Right lobe of liver (tissue), 6 donors: ENCODE results near the gene RBFOX2. TPM values are rescaled to one million over a fixed set of nuclear protein-coding genes. Genes with fewer than 3 reads are reported as not detected.
"Not testable (repeated sequence)": the region's sequence is repeated elsewhere in the genome, so short reads cannot be mapped to it uniquely, and the experiment has no call there.

Source experiments
- ATAC-seq, 4 donors: fragments of 200-7000 bp; cut with Tn5 transposase; one replicate each; pipeline ENCODE4 v1.9.1; 2020; ENCODE audit warnings: mild to moderate bottlenecking in 4 of 4, moderate library complexity in 4 of 4
- DNase-seq, 3 donors: peaks; one replicate each; pipeline ENCODE4 v3.0.0-alpha.2; 2020
- H3K27ac ChIP-seq, 3 donors: fragments of 200-600 bp; one replicate each; pipeline ENCODE4 v1.8.0; 2022
- H3K27me3 ChIP-seq, 2 donors: fragments of 200-600 bp; one replicate each; pipeline ENCODE4 v1.8.0; 2022
- H3K36me3 ChIP-seq, 4 donors: fragments of 200-600 bp; sonication (generic) in 1 of 4; one replicate each; pipeline versions ENCODE4 v1.5.1 to v1.8.0; 2017 to 2022; ENCODE audit warnings: control low read depth in 1 of 4
- H3K4me1 ChIP-seq, 4 donors: fragments of 200-600 bp; sonication (generic) in 1 of 4; one replicate each; pipeline versions ENCODE4 v1.5.1 to v1.8.0; 2017 to 2022; ENCODE audit warnings: control low read depth in 1 of 4
- H3K4me3 ChIP-seq, 3 donors: fragments of 200-600 bp; one replicate each; pipeline ENCODE4 v1.8.0; 2022
- H3K9me3 ChIP-seq, 4 donors: fragments of 200-600 bp; sonication (generic) in 1 of 4; one replicate each; pipeline versions ENCODE4 v1.5.1 to v1.8.0; 2017 to 2022; ENCODE audit warnings: control low read depth in 1 of 4
- POLR2A ChIP-seq: fragments of 450-650 bp; IDR thresholded peaks from one replicate; pipeline ENCODE4 v1.6.1; 2017; ENCODE audit warnings: antibody characterized with exemption, mild to moderate bottlenecking
- WGBS: methylation state at CpG from one replicate; pipeline ENCODE4 v1.1.6; 2018; ENCODE audit warnings: low coverage, low lambda C conversion rate; ENCODE audit not compliant: insufficient coverage; ENCODE audit errors: missing lambda C conversion rate; 5-methylcytosine and 5-hydroxymethylcytosine counted together
- intact Hi-C, 2 donors: fragments of 100-400 bp; cut with DNase I; formaldehyde crosslinking; loops; one replicate each; pipeline versions ENCODE4 v1.11.2 to v1.14.1; 2022
- total RNA-seq, 6 experiments: library from RNA; depleted of rRNA in 2 of 6; stranded (reverse); fragments of >200 nt in 2 of 6; fragmentation: NEBNext Ultra II Directional in 3 of 6; extraction: Animal tissue kit (Norgen Biotek cat#: 25700) in 3 of 6; gene quantifications; one replicate each; pipeline versions ENCODE4 v1.1.0 to v1.2.4, GENCODE V29; 2016 to 2023
- TF ChIP-seq, protein P1 (sequence below), 4 donors: fragments of 200-600 bp in 3 of 4; fragments of 450-650 bp in 1 of 4; IDR thresholded peaks; one replicate each; pipeline versions ENCODE4 v1.5.1 to v1.8.0; 2016 to 2022; ENCODE audit warnings: antibody characterized with exemption in 4 of 4, mild to moderate bottlenecking in 2 of 4
- donor health status: DM: no; HTN: yes; CAD: no.
- donor health status: DM: no; HTN: no; CAD: no.
- donor health status: DM: no; HTN: no; CAD: no.
- donor health status: DM: no; HTN: yes; CAD: no.
- donor health status: DM: no; HTN: yes; CAD: no.

Gene RBFOX2
- total RNA-seq, 6 experiments from 2014 or later, result 23.9 to 36.5 (median 29.5) TPM

DNA sequence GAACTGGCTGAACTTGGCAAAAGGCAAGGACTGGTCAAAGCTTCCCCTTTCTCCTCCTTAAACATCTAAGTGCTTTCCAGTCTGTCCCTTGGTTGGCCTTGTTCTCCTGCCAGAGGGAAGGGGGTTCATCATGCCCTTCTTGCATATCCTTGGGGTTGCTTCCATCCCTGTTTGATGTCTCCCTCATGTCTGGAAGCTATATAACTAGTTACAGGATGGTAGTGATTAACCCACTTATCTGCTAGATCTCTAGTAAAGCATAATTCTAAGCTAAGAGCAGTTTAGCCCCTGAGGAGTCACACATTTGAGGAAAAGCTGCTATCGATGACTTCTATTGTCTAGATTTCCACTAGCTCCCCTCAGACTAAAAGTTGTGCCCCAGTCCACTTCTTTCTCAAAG is 288.0 kb downstream of the RBFOX2 start:
- H3K9me3 ChIP-seq, result no peaks in the 10 kb centered on the region
- WGBS, result 92% methylated on average over 1 of the region's 1 CpG
- H3K27ac ChIP-seq, result no peak overlapping the region
- TF ChIP-seq, protein P1, sequence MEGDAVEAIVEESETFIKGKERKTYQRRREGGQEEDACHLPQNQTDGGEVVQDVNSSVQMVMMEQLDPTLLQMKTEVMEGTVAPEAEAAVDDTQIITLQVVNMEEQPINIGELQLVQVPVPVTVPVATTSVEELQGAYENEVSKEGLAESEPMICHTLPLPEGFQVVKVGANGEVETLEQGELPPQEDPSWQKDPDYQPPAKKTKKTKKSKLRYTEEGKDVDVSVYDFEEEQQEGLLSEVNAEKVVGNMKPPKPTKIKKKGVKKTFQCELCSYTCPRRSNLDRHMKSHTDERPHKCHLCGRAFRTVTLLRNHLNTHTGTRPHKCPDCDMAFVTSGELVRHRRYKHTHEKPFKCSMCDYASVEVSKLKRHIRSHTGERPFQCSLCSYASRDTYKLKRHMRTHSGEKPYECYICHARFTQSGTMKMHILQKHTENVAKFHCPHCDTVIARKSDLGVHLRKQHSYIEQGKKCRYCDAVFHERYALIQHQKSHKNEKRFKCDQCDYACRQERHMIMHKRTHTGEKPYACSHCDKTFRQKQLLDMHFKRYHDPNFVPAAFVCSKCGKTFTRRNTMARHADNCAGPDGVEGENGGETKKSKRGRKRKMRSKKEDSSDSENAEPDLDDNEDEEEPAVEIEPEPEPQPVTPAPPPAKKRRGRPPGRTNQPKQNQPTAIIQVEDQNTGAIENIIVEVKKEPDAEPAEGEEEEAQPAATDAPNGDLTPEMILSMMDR (IDR thresholded peaks at IDR 0.05), result no peak
- TF ChIP-seq POLR2A, result no peak
- peak in 1 of 4 donors; percentile 17 for ATAC-seq
- peaks cover 0 to 3% (median 1%) of the 10 kb centered on the region in 4 donors for H3K36me3 ChIP-seq
- intact Hi-C loops, result no loop called here
- peaks cover 0 to 19% (median 0%) of the 10 kb centered on the region in 4 donors for H3K4me1 ChIP-seq
- no peak for DNase-seq
- no peak overlapping the region for H3K4me3 ChIP-seq
- H3K27me3 ChIP-seq, result no peaks in the 10 kb centered on the region

DNA sequence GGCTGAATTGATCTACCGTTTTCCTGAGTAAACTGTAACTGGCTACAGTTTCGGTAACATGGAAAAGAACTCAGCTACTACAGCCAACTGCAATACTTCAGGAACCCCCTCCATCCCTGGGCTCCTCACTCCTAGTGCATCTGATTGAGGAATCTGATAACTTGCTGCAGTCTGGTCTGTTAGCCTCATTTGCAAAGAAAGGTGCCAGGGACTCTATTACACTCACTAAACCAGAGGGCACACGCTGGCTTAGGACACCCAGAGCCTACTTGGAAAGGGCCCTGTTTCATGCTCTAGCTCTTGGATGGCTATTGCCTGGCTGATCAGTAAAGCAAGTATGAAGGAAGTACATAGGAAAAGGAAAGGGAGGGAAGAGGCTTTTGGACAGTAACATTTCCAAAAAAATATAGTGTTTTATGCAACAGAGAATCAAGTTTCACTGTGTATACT is 288.7 kb downstream of the RBFOX2 start:
- DNase-seq (no peak), ATAC-seq (peak in 3 of 4 donors; percentile 3 to 13 (median 5))
- 45% methylated on average over 3 of the region's 3 CpGs for WGBS
- intact Hi-C loops, result loop anchor here (10.0 kb wide), 1 partner anchor 105 kb away; no protein-coding TSS in a partner anchor
- Histone ChIP-seq H3K36me3 (peaks cover 0 to 3% (median 0%) of the 10 kb centered on the region in 4 donors), H3K27me3 (no peaks in the 10 kb centered on the region), H3K4me3 (no peak overlapping the region), H3K27ac (no peak overlapping the region), H3K4me1 (peaks cover 0 to 19% (median 0%) of the 10 kb centered on the region in 4 donors), H3K9me3 (no peaks in the 10 kb centered on the region)
- no peak for TF ChIP-seq POLR2A

DNA sequence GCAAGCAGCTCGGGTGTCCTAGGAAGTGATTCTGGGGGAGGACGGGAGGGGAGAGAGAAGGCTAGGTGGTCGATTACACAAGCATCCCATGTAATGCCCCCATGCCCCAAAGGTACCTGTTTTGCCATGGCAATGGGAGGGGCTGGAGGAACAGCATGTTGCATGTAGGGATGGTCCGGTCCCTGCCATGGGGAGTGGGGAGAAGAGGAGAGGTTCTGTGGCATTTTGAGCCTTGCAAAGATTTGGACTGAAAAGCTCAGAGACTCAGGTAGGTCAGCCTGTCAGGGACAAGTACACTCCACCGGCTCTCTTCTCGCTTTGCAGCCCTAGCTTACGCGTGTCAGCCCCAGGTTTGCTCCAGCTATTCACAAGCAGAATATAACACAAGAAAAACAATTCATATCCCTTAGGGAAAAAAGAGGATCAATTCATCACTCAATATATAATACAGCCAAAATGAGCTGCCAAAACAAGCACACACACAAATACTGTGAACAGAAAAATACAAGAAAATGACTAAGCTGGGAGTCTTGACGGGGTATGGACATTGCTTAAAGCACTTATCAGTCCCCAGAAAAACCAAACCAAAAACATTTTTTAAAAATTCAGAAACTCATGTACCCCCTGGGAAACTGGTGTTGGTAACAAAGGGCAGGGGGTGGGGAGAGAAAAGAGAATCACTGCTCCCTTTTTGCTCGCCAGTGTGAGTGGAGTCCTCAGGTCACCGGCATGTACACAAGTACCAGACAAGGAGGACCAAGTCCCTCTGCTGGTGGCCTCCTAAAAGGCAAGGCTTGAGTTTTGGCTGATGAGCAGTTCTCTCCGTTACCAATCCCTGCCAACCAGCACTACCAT is 289.3 kb downstream of the RBFOX2 start:
- H3K27ac ChIP-seq, result no peak overlapping the region
- TF ChIP-seq, protein P1 (IDR thresholded peaks at IDR 0.05), result peak in 3 of 4 donors; percentile 27 to 33 (median 29)
- TF ChIP-seq POLR2A, result no peak
- H3K27me3 ChIP-seq, result no peaks in the 10 kb centered on the region
- H3K4me3 ChIP-seq, result no peak overlapping the region
- intact Hi-C loops, result loop anchor here (10.0 kb wide), 1 partner anchor 105 kb away; no protein-coding TSS in a partner anchor
- DNase-seq (no peak), ATAC-seq (peak; percentile 54 to 63 (median 60))
- H3K4me1 ChIP-seq, result peaks cover 0 to 22% (median 1%) of the 10 kb centered on the region in 4 donors
- H3K9me3 ChIP-seq, result no peaks in the 10 kb centered on the region
- WGBS, result 79% methylated on average over 11 of the region's 12 CpGs
- peaks cover 0 to 3% (median 0%) of the 10 kb centered on the region in 4 donors for H3K36me3 ChIP-seq

DNA sequence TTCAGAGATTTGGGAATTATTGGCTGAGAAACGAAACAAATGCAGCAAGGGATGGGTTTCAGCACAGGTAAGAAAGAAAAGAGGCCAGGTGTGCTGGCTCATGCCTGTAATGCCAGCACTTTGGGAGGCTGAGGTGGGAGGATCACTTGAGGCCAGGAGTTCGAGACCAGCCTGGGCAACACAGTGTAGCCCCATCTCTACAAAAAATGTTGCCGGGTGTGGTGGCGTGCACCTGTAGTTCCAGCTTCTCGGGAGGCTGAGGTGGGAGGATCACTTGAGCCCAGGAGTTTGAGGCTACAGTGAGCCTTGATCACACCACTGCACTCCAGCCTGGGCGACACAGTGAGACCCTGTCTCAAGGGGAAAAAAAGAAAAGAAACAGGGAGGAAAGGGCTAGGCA is 290.7 kb downstream of the RBFOX2 start:
- H3K4me1 ChIP-seq, result peaks cover 0 to 28% (median 3%) of the 10 kb centered on the region in 4 donors
- intact Hi-C loops, result loop anchor here (10.0 kb wide), 1 partner anchor 103 kb away; no protein-coding TSS in a partner anchor
- WGBS, result 88% methylated on average over 3 of the region's 6 CpGs
- ATAC-seq, H3K36me3 ChIP-seq, DNase-seq, H3K27me3 ChIP-seq, H3K9me3 ChIP-seq, H3K27ac ChIP-seq, H3K4me3 ChIP-seq: not testable (repeated sequence)

DNA sequence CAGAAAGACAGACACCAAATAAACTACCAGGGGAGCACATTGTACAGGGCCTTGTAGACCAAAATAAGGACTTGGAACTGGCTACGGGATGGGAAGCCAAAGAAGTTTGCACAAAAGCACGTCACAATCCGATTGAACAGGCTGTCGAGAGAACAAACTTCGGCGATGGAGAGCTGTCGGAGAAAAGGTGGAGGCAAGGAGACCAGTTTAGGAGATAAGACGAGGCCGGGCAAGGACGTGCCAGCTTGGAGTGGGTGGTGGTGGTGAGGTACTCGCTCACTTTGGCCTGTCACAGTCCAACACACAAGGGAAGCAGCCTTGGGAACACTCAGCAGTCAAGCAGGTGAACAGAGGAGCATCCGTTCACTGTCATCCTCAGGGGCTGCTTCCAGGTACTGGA is 291.9 kb downstream of the RBFOX2 start:
- no peak for ATAC-seq

More for the DNA sequence above, 291.9 kb downstream of the RBFOX2 start:
- DNase-seq, result no peak
- WGBS, result 98% methylated on average over 12 of the region's 12 CpGs
- Histone ChIP-seq H3K4me3 (no peak overlapping the region), H3K27me3 (no peaks in the 10 kb centered on the region), H3K27ac (no peak overlapping the region), H3K9me3 (no peaks in the 10 kb centered on the region), H3K4me1 (peaks cover 0 to 21% (median 3%) of the 10 kb centered on the region in 4 donors), H3K36me3 (no peaks in the 10 kb centered on the region)
- no peak for TF ChIP-seq POLR2A
- TF ChIP-seq, protein P1 (IDR thresholded peaks at IDR 0.05), result no peak
- intact Hi-C loops, result loop anchor here (10.0 kb wide), 1 partner anchor 102 kb away; no protein-coding TSS in a partner anchor
